ENCODE results near the gene LMX1A.
A peak's percentile ranks its signal among the peaks of the same experiment; 100 is the strongest.

LMX1A gene

GRCh38 chr1:165235155-165235776 is 121.2 kb downstream of the LMX1A start:
- no peak overlapping the region for H4K91ac ChIP-seq (ENCODE audit: low read length)
- no peak overlapping the region for H2BK5ac ChIP-seq (ENCODE audit: low read depth, low read length, poor library complexity, severe bottlenecking)
- H3K27ac ChIP-seq (ENCODE audit: low read length, poor library complexity, severe bottlenecking), result no peak overlapping the region
- peaks cover 5% of the 10 kb centered on the region for H3K4me1 ChIP-seq (ENCODE audit: control insufficient read depth, insufficient read depth, low read depth, low read length)
- H2AFZ ChIP-seq (ENCODE audit: low read depth, low read length), result no peak overlapping the region
- H2AK5ac ChIP-seq (ENCODE audit: low read length, severe bottlenecking), result no peak overlapping the region
- H4K8ac ChIP-seq (ENCODE audit: low read length), result no peak overlapping the region
- H3K9me3 ChIP-seq (ENCODE audit: control insufficient read depth, low read length), result no peaks in the 10 kb centered on the region
- H3K4me3 ChIP-seq (ENCODE audit: insufficient read depth in 1 of 2, low read depth in 1 of 2, low read length in 2 of 2), result peak overlapping the region in 1 of 2 experiments; percentile 68
- no peak overlapping the region for H2BK12ac ChIP-seq (ENCODE audit: low read length in 2 of 2)
- no peak for DNase-seq
- no peak overlapping the region for H3K14ac ChIP-seq (ENCODE audit: low read length in 2 of 2)
- 3% methylated on average over 56 of the region's 56 CpGs for WGBS
- no peak overlapping the region for H2BK15ac ChIP-seq (ENCODE audit: low read depth, poor library complexity, severe bottlenecking)
- no peak overlapping the region for H3K4ac ChIP-seq (ENCODE audit: low read depth in 1 of 2, low read length in 2 of 2)
- H2BK120ac ChIP-seq (ENCODE audit: low read depth, low read length), result no peak overlapping the region
- H3K4me2 ChIP-seq (ENCODE audit: low read length, poor library complexity, severe bottlenecking), result peak overlapping the region; percentile 36
- H3K9ac ChIP-seq (ENCODE audit: low read length), result peak overlapping the region; percentile 43
- H3K79me1 ChIP-seq (replicated peaks; ENCODE audit: low read length, poor library complexity, severe bottlenecking), result no peaks in the 10 kb centered on the region
- H3K23ac ChIP-seq (ENCODE audit: low read length in 2 of 2), result peak overlapping the region in 1 of 2 experiments; percentile 9
- H3K27me3 ChIP-seq (ENCODE audit: control insufficient read depth in 1 of 2, insufficient read depth in 1 of 2, low read length in 2 of 2), result peaks cover 34 to 61% of the 10 kb centered on the region in 2 experiments
- no peak overlapping the region for H3K18ac ChIP-seq (ENCODE audit: low read depth in 1 of 2, low read length in 2 of 2)
- no peaks in the 10 kb centered on the region for H3K36me3 ChIP-seq (ENCODE audit: control insufficient read depth in 1 of 2, insufficient read depth in 2 of 2, low read depth in 1 of 2, low read length in 2 of 2)

GRCh38 chr1:165234149-165234548 is 122.4 kb downstream of the LMX1A start:
- Histone ChIP-seq H4K91ac (ENCODE audit: low read length) (no peak overlapping the region), H3K4me3 (ENCODE audit: insufficient read depth in 1 of 2, low read depth in 1 of 2, low read length in 2 of 2) (no peak overlapping the region), H3K4me2 (ENCODE audit: low read length, poor library complexity, severe bottlenecking) (no peak overlapping the region), H2BK15ac (ENCODE audit: low read depth, poor library complexity, severe bottlenecking) (no peak overlapping the region), H3K4ac (ENCODE audit: low read depth in 1 of 2, low read length in 2 of 2) (no peak overlapping the region), H3K36me3 (ENCODE audit: control insufficient read depth in 1 of 2, insufficient read depth in 2 of 2, low read depth in 1 of 2, low read length in 2 of 2) (no peaks in the 10 kb centered on the region), H3K79me1 (replicated peaks; ENCODE audit: low read length, poor library complexity, severe bottlenecking) (no peaks in the 10 kb centered on the region), H3K9ac (ENCODE audit: low read length) (no peak overlapping the region), H3K14ac (ENCODE audit: low read length in 2 of 2) (no peak overlapping the region), H3K27ac (ENCODE audit: low read length, poor library complexity, severe bottlenecking) (no peak overlapping the region), H3K27me3 (ENCODE audit: control insufficient read depth in 1 of 2, insufficient read depth in 1 of 2, low read length in 2 of 2) (peaks cover 34 to 64% of the 10 kb centered on the region in 2 experiments), H4K8ac (ENCODE audit: low read length) (no peak overlapping the region), H2BK5ac (ENCODE audit: low read depth, low read length, poor library complexity, severe bottlenecking) (no peak overlapping the region), H2AFZ (ENCODE audit: low read depth, low read length) (no peak overlapping the region), H3K4me1 (ENCODE audit: control insufficient read depth, insufficient read depth, low read depth, low read length) (peaks cover 5% of the 10 kb centered on the region), H2BK120ac (ENCODE audit: low read depth, low read length) (no peak overlapping the region), H3K9me3 (ENCODE audit: control insufficient read depth, low read length) (no peaks in the 10 kb centered on the region), H2BK12ac (ENCODE audit: low read length in 2 of 2) (no peak overlapping the region), H2AK5ac (ENCODE audit: low read length, severe bottlenecking) (no peak overlapping the region), H3K18ac (ENCODE audit: low read depth in 1 of 2, low read length in 2 of 2) (no peak overlapping the region), H3K23ac (ENCODE audit: low read length in 2 of 2) (no peak overlapping the region)
- 99% methylated on average over 2 of the region's 4 CpGs for WGBS
- no peak for DNase-seq

GRCh38 chr1:165228676-165229075 is 127.8 kb downstream of the LMX1A start:
- no peak overlapping the region for H4K91ac ChIP-seq (ENCODE audit: low read length)
- no peak overlapping the region for H2BK12ac ChIP-seq (ENCODE audit: low read length in 2 of 2)
- 0% methylated on average over 1 of the region's 2 CpGs for WGBS

GRCh38 chr1:165228111-165228655 is 128.3 kb downstream of the LMX1A start:
- Histone ChIP-seq H3K4ac (ENCODE audit: low read depth in 1 of 2, low read length in 2 of 2) (no peak overlapping the region), H2BK15ac (ENCODE audit: low read depth, poor library complexity, severe bottlenecking) (no peak overlapping the region), H3K36me3 (ENCODE audit: control insufficient read depth in 1 of 2, insufficient read depth in 2 of 2, low read depth in 1 of 2, low read length in 2 of 2) (no peaks in the 10 kb centered on the region), H2BK5ac (ENCODE audit: low read depth, low read length, poor library complexity, severe bottlenecking) (no peak overlapping the region), H3K14ac (ENCODE audit: low read length in 2 of 2) (no peak overlapping the region), H3K18ac (ENCODE audit: low read depth in 1 of 2, low read length in 2 of 2) (no peak overlapping the region), H3K4me1 (ENCODE audit: control insufficient read depth, insufficient read depth, low read depth, low read length) (no peaks in the 10 kb centered on the region), H2AK5ac (ENCODE audit: low read length, severe bottlenecking) (no peak overlapping the region), H4K8ac (ENCODE audit: low read length) (no peak overlapping the region), H3K79me1 (replicated peaks; ENCODE audit: low read length, poor library complexity, severe bottlenecking) (no peaks in the 10 kb centered on the region), H3K27me3 (ENCODE audit: control insufficient read depth in 1 of 2, insufficient read depth in 1 of 2, low read length in 2 of 2) (peaks cover 0 to 18% of the 10 kb centered on the region in 2 experiments), H2BK12ac (ENCODE audit: low read length in 2 of 2) (no peak overlapping the region), H3K23ac (ENCODE audit: low read length in 2 of 2) (no peak overlapping the region), H3K9me3 (ENCODE audit: control insufficient read depth, low read length) (no peaks in the 10 kb centered on the region), H2BK120ac (ENCODE audit: low read depth, low read length) (no peak overlapping the region), H3K4me3 (ENCODE audit: insufficient read depth in 1 of 2, low read depth in 1 of 2, low read length in 2 of 2) (no peak overlapping the region), H3K27ac (ENCODE audit: low read length, poor library complexity, severe bottlenecking) (no peak overlapping the region), H3K4me2 (ENCODE audit: low read length, poor library complexity, severe bottlenecking) (no peak overlapping the region), H3K9ac (ENCODE audit: low read length) (no peak overlapping the region), H4K91ac (ENCODE audit: low read length) (no peak overlapping the region), H2AFZ (ENCODE audit: low read depth, low read length) (no peak overlapping the region)
- DNase-seq, result no peak
- WGBS, result 67% methylated on average over 2 of the region's 2 CpGs

More at GRCh38 chr1:165228676-165229075, 127.8 kb downstream of the LMX1A start:
- H2BK120ac ChIP-seq (ENCODE audit: low read depth, low read length), result no peak overlapping the region
- H2AK5ac ChIP-seq (ENCODE audit: low read length, severe bottlenecking), result no peak overlapping the region
- H3K4me1 ChIP-seq (ENCODE audit: control insufficient read depth, insufficient read depth, low read depth, low read length), result no peaks in the 10 kb centered on the region
- H3K4me2 ChIP-seq (ENCODE audit: low read length, poor library complexity, severe bottlenecking), result no peak overlapping the region
- no peak overlapping the region for H2BK15ac ChIP-seq (ENCODE audit: low read depth, poor library complexity, severe bottlenecking)
- DNase-seq, result no peak
- no peak overlapping the region for H3K23ac ChIP-seq (ENCODE audit: low read length in 2 of 2)
- H3K9me3 ChIP-seq (ENCODE audit: control insufficient read depth, low read length), result no peaks in the 10 kb centered on the region
- H3K4me3 ChIP-seq (ENCODE audit: insufficient read depth in 1 of 2, low read depth in 1 of 2, low read length in 2 of 2), result no peak overlapping the region
- no peak overlapping the region for H3K9ac ChIP-seq (ENCODE audit: low read length)
- H2BK5ac ChIP-seq (ENCODE audit: low read depth, low read length, poor library complexity, severe bottlenecking), result no peak overlapping the region
- H3K14ac ChIP-seq (ENCODE audit: low read length in 2 of 2), result no peak overlapping the region
- no peak overlapping the region for H2AFZ ChIP-seq (ENCODE audit: low read depth, low read length)
- H3K18ac ChIP-seq (ENCODE audit: low read depth in 1 of 2, low read length in 2 of 2), result no peak overlapping the region
- no peak overlapping the region for H3K27ac ChIP-seq (ENCODE audit: low read length, poor library complexity, severe bottlenecking)
- H3K27me3 ChIP-seq (ENCODE audit: control insufficient read depth in 1 of 2, insufficient read depth in 1 of 2, low read length in 2 of 2), result peaks cover under 1 to 23% of the 10 kb centered on the region in 2 experiments
- H3K4ac ChIP-seq (ENCODE audit: low read depth in 1 of 2, low read length in 2 of 2), result no peak overlapping the region
- H3K36me3 ChIP-seq (ENCODE audit: control insufficient read depth in 1 of 2, insufficient read depth in 2 of 2, low read depth in 1 of 2, low read length in 2 of 2), result no peaks in the 10 kb centered on the region
- H4K8ac ChIP-seq (ENCODE audit: low read length), result no peak overlapping the region
- no peaks in the 10 kb centered on the region for H3K79me1 ChIP-seq (replicated peaks; ENCODE audit: low read length, poor library complexity, severe bottlenecking)

All from mesenchymal stem cell (in vitro differentiated cells and primary cell).